ENCODE measurements around the gene RPS15.

Gene RPS15

DNA sequence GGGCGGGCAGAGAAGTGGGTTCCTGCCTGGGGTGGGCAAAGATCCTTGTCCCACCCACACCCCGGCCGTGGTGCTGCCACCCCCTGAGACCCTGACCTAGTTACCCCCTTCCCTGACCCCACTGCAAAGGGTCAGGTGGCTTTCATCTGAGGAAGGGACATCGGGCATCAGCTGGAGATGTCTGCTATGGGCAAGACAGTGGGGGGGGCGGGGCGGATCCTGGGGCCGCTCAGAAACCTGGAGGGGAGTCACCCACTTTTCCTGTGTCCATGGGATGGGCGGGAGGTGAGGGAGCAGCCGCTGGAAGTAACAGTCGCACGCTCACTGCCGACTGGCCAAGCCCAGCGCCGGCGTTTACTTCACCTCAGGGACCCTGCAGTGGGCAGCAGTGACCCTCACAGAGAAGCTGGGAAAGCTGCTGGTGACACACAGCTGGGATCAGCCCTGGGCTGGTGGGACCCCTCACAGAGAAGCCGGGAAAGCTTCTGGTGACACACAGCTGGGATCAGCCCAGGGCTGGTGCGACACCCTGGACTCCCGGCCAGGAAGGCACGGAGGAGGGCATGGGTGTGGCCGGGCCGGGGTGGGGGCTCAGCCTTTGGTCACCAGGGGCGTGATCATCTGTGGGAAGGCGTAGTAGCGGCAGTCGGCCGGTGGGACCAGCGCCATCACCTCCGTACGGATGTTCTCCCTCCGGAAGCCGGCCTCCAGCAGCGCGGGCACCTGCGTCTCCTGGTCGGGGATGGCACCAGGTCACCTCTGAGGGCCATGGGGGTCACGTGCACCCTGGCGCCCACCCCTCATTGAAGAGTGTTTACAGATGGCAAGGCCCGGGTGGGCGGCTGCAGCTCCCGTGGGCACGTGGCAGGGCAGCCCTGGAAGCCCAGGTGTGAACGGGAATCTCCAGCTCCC lies 41.2 kb upstream of the RPS15 start:
- TF ChIP-seq, protein P1, sequence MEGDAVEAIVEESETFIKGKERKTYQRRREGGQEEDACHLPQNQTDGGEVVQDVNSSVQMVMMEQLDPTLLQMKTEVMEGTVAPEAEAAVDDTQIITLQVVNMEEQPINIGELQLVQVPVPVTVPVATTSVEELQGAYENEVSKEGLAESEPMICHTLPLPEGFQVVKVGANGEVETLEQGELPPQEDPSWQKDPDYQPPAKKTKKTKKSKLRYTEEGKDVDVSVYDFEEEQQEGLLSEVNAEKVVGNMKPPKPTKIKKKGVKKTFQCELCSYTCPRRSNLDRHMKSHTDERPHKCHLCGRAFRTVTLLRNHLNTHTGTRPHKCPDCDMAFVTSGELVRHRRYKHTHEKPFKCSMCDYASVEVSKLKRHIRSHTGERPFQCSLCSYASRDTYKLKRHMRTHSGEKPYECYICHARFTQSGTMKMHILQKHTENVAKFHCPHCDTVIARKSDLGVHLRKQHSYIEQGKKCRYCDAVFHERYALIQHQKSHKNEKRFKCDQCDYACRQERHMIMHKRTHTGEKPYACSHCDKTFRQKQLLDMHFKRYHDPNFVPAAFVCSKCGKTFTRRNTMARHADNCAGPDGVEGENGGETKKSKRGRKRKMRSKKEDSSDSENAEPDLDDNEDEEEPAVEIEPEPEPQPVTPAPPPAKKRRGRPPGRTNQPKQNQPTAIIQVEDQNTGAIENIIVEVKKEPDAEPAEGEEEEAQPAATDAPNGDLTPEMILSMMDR (IDR thresholded peaks at IDR 0.05; ENCODE audit: insufficient read depth, low read length, poor library complexity, severe bottlenecking): no peak
- DNase-seq (ENCODE audit: extremely low read depth, insufficient read length): no peak
- H3K27me3 ChIP-seq (replicated peaks; ENCODE audit: control insufficient read depth, insufficient read depth, low read length): no peaks in the 10 kb centered on the region
- H3K4me3 ChIP-seq (replicated peaks; ENCODE audit: low read depth, low read length): no peak overlapping the region
- H3K36me3 ChIP-seq (ENCODE audit: control insufficient read depth, insufficient read depth, low read length): peaks cover 4% of the 10 kb centered on the region

DNA sequence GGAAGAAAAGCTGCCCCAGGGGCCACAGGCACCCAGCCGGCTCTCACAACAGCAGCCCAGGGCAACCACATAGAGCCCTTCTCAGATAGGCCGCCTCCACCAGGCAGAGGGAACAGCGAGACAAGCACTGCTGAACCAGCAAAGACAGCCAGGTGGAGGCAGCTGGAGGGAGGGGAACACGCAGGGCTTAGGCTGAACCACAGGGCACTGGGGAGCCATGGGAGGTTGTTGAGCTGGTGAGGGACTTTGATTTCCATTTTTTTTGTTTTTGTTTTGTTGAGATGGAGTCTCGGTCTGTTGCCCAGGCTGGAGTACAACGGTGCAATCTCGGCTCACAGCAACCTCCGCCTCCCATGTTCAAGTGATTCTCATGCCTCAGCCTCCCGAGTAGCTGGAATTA lies 40.4 kb upstream of the RPS15 start:
- H3K36me3 ChIP-seq (ENCODE audit: control insufficient read depth, insufficient read depth, low read length): peaks cover 4% of the 10 kb centered on the region
- no peaks in the 10 kb centered on the region for H3K27me3 ChIP-seq (replicated peaks; ENCODE audit: control insufficient read depth, insufficient read depth, low read length)
- TF ChIP-seq, protein P1 (IDR thresholded peaks at IDR 0.05; ENCODE audit: insufficient read depth, low read length, poor library complexity, severe bottlenecking): no peak
- no peak for DNase-seq (ENCODE audit: extremely low read depth, insufficient read length)
- no peak overlapping the region for H3K4me3 ChIP-seq (replicated peaks; ENCODE audit: low read depth, low read length)

DNA sequence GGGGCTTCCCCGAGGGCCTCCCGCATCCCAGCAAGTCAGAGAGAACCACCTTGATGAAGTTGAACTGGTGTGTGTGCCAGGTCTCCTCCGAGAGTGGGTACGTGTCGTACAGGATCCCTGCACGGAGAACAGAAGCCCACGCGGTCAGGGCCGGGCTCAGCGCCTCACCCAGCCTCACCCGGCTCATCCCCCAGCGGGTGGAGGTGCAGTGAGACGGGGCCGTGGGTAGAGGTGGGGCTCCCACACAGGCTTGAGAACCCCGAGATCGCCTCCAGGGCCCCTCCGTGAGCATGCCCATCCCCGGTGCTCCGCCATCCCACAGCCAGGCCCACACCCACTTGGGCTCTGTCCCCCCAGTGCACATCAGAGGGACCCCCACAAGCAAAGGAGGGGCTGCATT lies 39.1 kb upstream of the RPS15 start:
- no peaks in the 10 kb centered on the region for H3K27me3 ChIP-seq (replicated peaks; ENCODE audit: control insufficient read depth, insufficient read depth, low read length)

DNA sequence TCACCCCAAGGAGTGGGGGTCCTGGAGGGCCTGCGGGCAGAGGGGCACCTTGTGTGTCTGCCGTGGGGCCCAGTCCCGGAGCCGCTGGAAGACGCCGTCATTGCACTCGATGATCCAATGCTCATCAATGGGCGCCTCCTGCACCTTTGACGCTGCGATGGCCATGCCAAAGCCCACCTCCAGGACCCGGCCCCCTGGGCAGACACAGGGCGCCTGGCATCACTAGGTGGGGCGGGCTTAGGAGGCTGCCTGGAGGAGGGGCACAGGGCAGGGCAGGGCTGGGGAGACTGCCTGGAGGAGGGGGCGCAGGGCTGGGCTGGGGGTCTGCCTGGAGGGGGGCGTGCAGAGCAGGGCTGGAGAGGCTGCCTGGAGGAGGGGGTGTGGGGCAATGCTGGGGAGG lies 38.5 kb upstream of the RPS15 start:
- no peak for DNase-seq (ENCODE audit: extremely low read depth, insufficient read length)
- no peaks in the 10 kb centered on the region for H3K27me3 ChIP-seq (replicated peaks; ENCODE audit: control insufficient read depth, insufficient read depth, low read length)
- H3K36me3 ChIP-seq (ENCODE audit: control insufficient read depth, insufficient read depth, low read length): peaks cover 3% of the 10 kb centered on the region; the same call in 1 of the 2 replicates
- TF ChIP-seq, protein P1 (IDR thresholded peaks at IDR 0.05; ENCODE audit: insufficient read depth, low read length, poor library complexity, severe bottlenecking): no peak
- no peak overlapping the region for H3K4me3 ChIP-seq (replicated peaks; ENCODE audit: low read depth, low read length)

More for the DNA sequence above, 39.1 kb upstream of the RPS15 start:
- Histone ChIP-seq H3K4me3 (replicated peaks; ENCODE audit: low read depth, low read length) (no peak overlapping the region), H3K36me3 (ENCODE audit: control insufficient read depth, insufficient read depth, low read length) (peaks cover 3% of the 10 kb centered on the region)
- no peak for DNase-seq (ENCODE audit: extremely low read depth, insufficient read length)
- TF ChIP-seq, protein P1 (IDR thresholded peaks at IDR 0.05; ENCODE audit: insufficient read depth, low read length, poor library complexity, severe bottlenecking): no peak

DNA sequence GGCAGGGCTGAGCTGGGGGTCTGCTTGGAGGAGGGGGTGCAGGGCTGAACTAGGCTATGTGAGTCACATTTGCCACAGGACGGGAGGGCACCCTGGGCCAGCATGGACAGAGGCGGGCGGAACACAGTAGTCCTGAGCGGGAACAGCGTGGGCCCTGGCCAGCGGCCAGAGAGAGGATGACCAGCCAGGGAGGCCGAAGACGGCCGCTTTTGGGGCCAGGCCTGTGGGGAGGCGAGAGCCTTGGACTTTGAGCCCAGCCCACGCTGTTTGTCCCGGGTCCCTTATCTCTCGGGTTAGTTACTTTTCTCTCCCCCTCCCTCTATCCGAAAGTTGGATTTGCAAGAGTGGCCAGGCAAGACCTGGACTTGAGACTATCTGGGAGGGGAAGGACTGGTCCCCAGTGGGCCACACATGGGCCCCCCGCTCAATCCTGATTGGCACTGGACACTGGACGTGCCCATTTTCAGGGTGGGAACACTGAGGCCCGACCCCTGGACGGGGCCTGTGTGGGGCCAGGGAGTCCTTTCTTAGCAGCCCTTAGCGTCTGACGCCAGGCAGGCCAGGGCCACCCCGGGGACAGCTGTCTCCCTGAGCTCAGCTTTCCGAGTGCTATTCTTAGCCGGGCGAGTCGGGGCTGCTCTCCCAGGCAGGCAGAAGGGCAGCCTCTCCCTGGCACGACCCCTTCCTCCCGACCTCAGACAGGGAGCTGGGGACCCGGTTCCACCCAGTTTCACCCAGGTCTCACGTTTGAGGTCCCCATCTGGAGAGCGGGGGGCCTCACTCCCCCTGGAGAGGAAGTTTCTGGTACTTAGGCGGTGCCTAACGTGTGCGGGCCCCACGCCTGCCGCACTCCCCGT lies 37.7 kb upstream of the RPS15 start:
- H3K4me3 ChIP-seq (replicated peaks; ENCODE audit: low read depth, low read length): peak overlapping the region; percentile 71
- TF ChIP-seq, protein P1 (IDR thresholded peaks at IDR 0.05; ENCODE audit: insufficient read depth, low read length, poor library complexity, severe bottlenecking): no peak
- H3K27me3 ChIP-seq (replicated peaks; ENCODE audit: control insufficient read depth, insufficient read depth, low read length): no peaks in the 10 kb centered on the region
- DNase-seq (ENCODE audit: extremely low read depth, insufficient read length): no peak
- peaks cover 3% of the 10 kb centered on the region; the same call in 1 of the 2 replicates for H3K36me3 ChIP-seq (ENCODE audit: control insufficient read depth, insufficient read depth, low read length)

Measured in GM06990 (cell line).